Measurements from ENCODE around the gene NFU1. TPM values are rescaled to one million over a fixed set of nuclear protein-coding genes. Genes with fewer than 3 reads are reported as not detected.

Gene NFU1
- total and polyA plus RNA-seq, 2 of the 4 experiments (the other 2 are of a cell fraction), result 24.0 to 32.4 TPM

GRCh38 chr2:69477627-69478026 is 40.4 kb upstream of the NFU1 start:
- ChIA-PET CTCF (interaction anchor here (1.1 kb wide), 1 partner anchor 40 kb away, joined by 3 read pairs; the partner anchor contains the start of gene NFU1), POLR2A (ENCODE audit: unreplicated experiment) (no interaction called here)
- Histone ChIP-seq H3K4me1 (ENCODE audit: control insufficient read depth, insufficient read depth, low read length) (no peaks in the 10 kb centered on the region), H2BK5ac (ENCODE audit: low read depth, low read length, poor library complexity, severe bottlenecking) (no peak overlapping the region), H3K79me1 (ENCODE audit: low read depth in 1 of 2, low read length in 2 of 2) (peaks cover 8 to 18% of the 10 kb centered on the region in 2 experiments), H4K8ac (ENCODE audit: low read depth in 2 of 2, low read length in 2 of 2) (no peak overlapping the region), H3K9ac (ENCODE audit: low read depth, low read length) (no peak overlapping the region), H3K4me3 (ENCODE audit: insufficient read depth, low read depth, low read length) (no peak overlapping the region), H4K5ac (ENCODE audit: low read depth, low read length) (no peak overlapping the region), H2BK120ac (ENCODE audit: low read depth, low read length) (no peak overlapping the region), H3K4me2 (ENCODE audit: low read depth, low read length) (no peak overlapping the region), H3K56ac (ENCODE audit: extremely low read depth, insufficient read depth, low read length) (no peak overlapping the region), H3K23ac (ENCODE audit: low read depth, low read length) (no peak overlapping the region), H3K14ac (replicated peaks; ENCODE audit: low read depth, low read length) (no peak overlapping the region), H3K18ac (ENCODE audit: low read depth, low read length) (no peak overlapping the region), H3K27ac (ENCODE audit: insufficient read depth, low read length) (no peak overlapping the region), H4K91ac (ENCODE audit: insufficient read depth, low read depth, low read length) (no peak overlapping the region), H3K9me1 (ENCODE audit: insufficient read depth, low read length) (peaks cover 7% of the 10 kb centered on the region; the same call in 1 of the 2 replicates), H2AK5ac (ENCODE audit: low read depth, low read length) (no peak overlapping the region), H3K4ac (ENCODE audit: low read depth, low read length) (no peak overlapping the region), H3K27me3 (ENCODE audit: control insufficient read depth, insufficient read depth, low read length) (no peaks in the 10 kb centered on the region), H3K9me3 (ENCODE audit: control insufficient read depth, insufficient read depth, low read length) (no peaks in the 10 kb centered on the region), H2BK15ac (ENCODE audit: low read depth, low read length) (no peak overlapping the region), H3K36me3 (ENCODE audit: control insufficient read depth, insufficient read depth, low read length) (peaks cover 20% of the 10 kb centered on the region), H4K20me1 (ENCODE audit: insufficient read depth, low read length) (no peaks in the 10 kb centered on the region; the same call in 1 of the 2 replicates), H2BK20ac (ENCODE audit: low read depth, low read length) (no peak overlapping the region), H2AK9ac (replicated peaks; ENCODE audit: low read depth, low read length, poor library complexity) (no peak overlapping the region), H2AFZ (replicated peaks; ENCODE audit: low read length, poor library complexity) (no peak overlapping the region)
- intact Hi-C loops (cut with micrococcal nuclease), result no loop called here
- WGBS, 2 experiments (ENCODE audit: extremely low coverage in 2 of 2, insufficient read length in 1 of 2), result no CpG with 5 or more reads among the region's 1 CpG
- ATAC-seq (ENCODE audit: low read depth) (no peak), DNase-seq (no peak)
- no peak for TF ChIP-seq POLR2A (IDR thresholded peaks at IDR 0.05; ENCODE audit: low read depth, low read length)
- no peak for TF ChIP-seq FOS (IDR thresholded peaks at IDR 0.05; ENCODE audit: low read depth, low read length)
- TF ChIP-seq ELK1 (IDR thresholded peaks at IDR 0.05; ENCODE audit: borderline replicate concordance, low read depth, low read length), result no peak
- no peak for TF ChIP-seq RFX5 (IDR thresholded peaks at IDR 0.05; ENCODE audit: low read depth, low read length)
- TF ChIP-seq CHD1 (IDR thresholded peaks at IDR 0.05; ENCODE audit: low read depth, low read length), result no peak
- no peak for TF ChIP-seq CEBPB (IDR thresholded peaks at IDR 0.05; ENCODE audit: low read depth, low read length)
- no peak for TF ChIP-seq NFE2L2 (IDR thresholded peaks at IDR 0.05; ENCODE audit: low read depth, low read length)
- no peak for TF ChIP-seq RAD21 (IDR thresholded peaks at IDR 0.05; ENCODE audit: low read length)
- TF ChIP-seq SMC3 (IDR thresholded peaks at IDR 0.05; ENCODE audit: low read depth, low read length), result no peak
- no peak for TF ChIP-seq USF2 (IDR thresholded peaks at IDR 0.05; ENCODE audit: low read depth, low read length)
- TF ChIP-seq BHLHE40 (IDR thresholded peaks at IDR 0.05; ENCODE audit: low read depth, low read length), result no peak
- TF ChIP-seq RCOR1 (IDR thresholded peaks at IDR 0.05; ENCODE audit: insufficient replicate concordance, low read length), result no peak
- in situ Hi-C loops (cut with MboI; ENCODE audit: low sequenced_read_pairs), result no loop called here
- dilution Hi-C loops (cut with HindIII; ENCODE audit: low sequenced_read_pairs, unreplicated experiment), result no loop called here
- BruUV-seq (replicated peaks), result no TSS peak
